Measurements from ENCODE around the gene TUBB6. TPM values are rescaled to one million over a fixed set of nuclear protein-coding genes. Genes with fewer than 3 reads are reported as not detected.

TUBB6 gene
- total RNA-seq, 1 experiment from 2014 or later = 126 TPM

DNA sequence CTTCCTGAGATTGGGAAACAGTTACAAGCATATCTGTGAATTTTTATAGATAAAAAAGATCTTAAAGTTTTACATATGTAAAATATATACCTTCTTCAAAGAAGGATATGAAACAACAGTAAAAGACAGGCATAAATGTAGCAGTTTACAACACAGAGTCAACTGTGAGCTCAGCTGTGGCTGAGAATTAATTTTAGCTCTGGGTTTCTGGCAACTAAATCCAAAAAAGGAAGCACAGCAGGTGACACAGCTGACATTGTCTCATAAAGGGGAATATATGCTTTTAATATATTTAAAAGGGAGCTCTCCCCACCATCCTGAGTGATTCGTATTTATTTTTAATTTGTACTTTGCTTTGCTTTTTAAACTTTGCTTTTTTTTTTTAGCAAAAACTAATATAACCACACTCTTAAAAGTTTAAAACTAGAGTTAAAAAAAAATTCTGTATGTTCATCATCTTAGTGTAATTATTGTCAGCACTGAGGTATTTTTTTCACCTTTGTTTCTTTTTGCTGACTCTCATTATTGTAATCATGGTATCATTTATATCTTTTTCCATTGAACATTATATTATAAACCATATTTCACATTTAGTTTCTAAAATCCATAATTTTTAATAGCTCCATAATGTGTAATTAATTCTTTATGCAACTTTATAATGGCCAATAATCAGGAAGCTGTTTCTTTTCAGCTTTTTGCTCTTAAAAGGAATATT lies 6.7 kb downstream of the TUBB6 start:
- DNase-seq (ENCODE audit: low spot score) = no peak

DNA sequence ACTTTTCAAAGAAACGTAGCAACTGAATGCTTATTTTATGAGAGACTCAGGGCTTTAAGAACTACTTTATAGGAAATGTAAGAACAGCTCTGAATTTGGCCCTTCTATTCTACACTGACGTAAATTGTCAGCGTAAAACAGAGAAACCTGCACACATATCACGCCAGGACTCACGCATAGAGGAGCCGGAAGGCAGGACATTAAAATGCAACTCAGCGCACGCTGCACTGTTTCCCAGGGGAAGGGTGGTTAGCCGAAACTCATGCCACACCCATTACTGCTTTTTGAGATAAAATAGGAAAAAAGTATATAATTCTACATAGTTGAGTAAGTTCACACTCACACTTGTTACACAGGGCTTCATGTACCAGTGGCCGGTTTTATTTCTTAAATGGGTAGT lies 7.4 kb downstream of the TUBB6 start:
- no peak for DNase-seq (ENCODE audit: low spot score)

DNA sequence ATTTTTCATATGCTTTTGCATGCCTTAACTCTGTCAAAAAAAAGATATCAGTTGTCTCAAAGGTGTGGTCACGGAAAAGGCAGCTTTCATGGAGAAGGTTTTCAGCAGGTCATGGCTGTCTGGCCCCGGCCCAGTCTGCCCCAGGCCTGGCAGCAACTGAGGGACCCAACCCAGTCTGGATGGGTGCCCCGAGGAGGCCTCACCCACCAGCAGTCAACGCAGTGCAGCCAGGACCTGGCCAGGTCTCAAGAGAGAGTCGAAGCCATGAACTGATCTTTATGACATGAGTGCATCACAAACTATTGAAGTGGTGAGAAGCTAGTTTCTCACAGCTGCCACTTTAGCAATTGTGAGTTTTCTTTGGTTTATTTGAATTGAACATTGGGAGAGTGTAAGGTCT lies 7.9 kb downstream of the TUBB6 start:
- no peak for DNase-seq (ENCODE audit: low spot score)

DNA sequence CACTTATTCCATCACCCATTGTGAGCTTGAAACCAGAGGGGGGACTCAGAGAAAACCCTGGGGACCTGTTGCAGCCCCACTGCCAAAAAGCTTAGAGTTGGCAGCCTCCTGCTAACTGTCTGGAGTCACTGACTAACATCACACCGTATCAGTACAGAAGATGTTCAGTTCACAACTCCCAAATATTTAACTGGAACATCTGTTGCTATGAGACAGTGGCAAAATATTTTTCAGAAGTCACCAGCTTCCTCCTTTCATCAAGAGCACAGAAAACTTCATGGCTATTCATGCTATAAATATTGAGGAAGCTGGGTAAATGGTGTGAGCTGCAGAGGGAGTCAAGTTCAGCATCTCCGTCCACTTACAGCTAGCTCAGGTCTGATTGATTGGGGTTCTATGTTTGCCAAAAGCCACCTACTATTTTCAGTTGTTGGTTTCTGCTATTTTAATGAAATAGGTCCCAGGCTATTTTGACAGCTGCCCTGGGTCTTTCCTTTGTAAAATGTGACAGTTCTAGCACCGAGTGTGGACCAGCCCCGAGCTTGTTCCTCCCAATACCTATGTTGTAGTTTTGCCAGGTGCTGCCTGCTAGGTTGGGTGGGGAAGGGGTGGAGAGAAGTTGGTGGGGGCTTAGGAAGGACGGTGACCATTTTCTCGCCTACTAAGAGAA lies 9.8 kb downstream of the TUBB6 start:
- no peak for DNase-seq (ENCODE audit: low spot score)

DNA sequence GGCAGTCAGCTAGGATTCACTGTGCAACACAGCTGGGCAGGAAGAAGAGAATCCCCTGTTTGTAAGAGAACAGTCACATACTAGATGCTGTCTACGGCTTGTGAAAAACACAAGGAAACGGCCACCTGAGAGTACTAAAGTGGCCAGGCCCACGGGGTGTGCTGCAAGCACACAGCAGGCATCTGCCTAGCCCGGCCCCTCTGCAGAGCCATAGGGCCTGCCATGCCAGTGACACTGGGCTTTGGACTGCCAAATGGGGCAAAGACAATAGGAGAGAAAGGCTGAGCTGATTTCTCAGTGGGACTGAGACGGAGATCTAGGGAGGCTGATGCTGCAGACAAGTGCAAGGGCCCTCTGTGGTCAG lies 10.3 kb downstream of the TUBB6 start:
- DNase-seq (ENCODE audit: low spot score) = no peak

DNA sequence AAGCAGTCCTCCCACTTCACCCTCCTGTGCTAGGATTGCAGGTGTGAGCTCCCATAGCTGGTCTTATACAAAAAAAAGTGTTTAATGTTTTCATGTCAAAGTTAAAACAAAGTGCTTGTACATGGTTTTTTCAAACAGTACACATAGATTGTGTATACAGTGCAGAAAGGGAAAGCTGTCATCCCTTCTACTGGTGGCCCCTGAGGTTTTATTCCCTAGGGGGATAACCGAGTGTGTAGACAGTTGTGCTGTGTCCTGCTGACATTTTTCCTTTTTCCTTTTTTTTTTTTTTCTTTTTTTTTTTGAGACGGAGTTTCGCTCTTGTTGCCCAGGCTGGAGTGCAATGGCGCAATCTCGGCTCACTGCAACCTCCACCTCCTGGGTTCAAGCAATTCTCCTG lies 10.8 kb downstream of the TUBB6 start:
- no peak for DNase-seq (ENCODE audit: low spot score)

DNA sequence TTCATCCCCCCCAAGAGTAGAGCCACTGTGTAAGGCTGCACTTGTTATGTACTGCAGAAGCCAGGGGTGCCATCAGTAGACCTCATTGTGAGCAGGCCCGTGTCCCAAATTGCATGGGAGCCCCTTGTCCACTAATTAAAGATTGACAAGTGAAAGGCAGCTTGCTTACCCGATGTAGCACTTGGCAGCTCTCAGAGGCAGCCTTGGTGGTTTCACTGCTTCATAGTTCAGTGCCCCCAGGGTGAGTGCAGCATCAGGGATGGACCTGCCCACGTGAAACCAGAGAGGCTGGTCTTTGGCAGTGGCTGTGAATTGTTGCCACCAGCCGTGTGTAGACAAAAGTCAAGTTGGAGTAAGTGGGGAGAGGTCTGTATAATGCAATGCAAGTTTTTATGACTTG lies 13.3 kb downstream of the TUBB6 start:
- no peak for DNase-seq (ENCODE audit: low spot score)

DNA sequence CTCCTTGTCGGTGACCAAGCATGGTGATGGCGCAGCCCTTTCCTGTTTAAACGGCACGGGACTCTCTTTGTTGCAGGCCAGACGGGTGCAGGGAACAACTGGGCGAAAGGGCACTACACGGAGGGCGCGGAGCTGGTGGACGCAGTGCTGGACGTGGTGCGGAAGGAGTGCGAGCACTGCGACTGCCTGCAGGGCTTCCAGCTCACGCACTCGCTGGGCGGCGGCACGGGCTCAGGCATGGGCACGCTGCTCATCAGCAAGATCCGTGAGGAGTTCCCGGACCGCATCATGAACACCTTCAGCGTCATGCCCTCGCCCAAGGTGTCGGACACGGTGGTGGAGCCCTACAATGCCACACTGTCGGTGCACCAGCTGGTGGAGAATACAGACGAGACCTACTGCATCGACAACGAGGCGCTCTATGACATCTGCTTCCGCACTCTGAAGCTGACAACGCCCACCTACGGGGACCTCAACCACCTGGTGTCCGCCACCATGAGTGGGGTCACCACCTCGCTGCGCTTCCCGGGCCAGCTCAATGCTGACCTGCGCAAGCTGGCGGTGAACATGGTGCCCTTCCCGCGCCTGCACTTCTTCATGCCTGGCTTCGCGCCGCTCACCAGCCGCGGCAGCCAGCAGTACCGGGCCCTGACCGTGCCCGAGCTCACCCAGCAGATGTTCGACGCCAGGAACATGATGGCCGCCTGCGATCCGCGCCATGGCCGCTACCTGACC lies 17.1 kb downstream of the TUBB6 start:
- no peak for DNase-seq (ENCODE audit: low spot score)

DNA sequence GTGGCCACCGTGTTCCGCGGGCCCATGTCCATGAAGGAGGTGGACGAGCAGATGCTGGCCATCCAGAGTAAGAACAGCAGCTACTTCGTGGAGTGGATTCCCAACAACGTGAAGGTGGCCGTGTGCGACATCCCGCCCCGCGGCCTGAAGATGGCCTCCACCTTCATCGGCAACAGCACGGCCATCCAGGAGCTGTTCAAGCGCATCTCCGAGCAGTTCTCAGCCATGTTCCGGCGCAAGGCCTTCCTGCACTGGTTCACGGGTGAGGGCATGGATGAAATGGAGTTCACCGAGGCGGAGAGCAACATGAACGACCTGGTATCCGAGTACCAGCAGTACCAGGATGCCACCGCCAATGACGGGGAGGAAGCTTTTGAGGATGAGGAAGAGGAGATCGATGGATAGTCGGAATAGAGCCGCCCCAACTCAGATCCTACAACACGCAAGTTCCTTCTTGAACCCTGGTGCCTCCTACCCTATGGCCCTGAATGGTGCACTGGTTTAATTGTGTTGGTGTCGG lies 17.7 kb downstream of the TUBB6 start:
- no peak for DNase-seq (ENCODE audit: low spot score)

DNA sequence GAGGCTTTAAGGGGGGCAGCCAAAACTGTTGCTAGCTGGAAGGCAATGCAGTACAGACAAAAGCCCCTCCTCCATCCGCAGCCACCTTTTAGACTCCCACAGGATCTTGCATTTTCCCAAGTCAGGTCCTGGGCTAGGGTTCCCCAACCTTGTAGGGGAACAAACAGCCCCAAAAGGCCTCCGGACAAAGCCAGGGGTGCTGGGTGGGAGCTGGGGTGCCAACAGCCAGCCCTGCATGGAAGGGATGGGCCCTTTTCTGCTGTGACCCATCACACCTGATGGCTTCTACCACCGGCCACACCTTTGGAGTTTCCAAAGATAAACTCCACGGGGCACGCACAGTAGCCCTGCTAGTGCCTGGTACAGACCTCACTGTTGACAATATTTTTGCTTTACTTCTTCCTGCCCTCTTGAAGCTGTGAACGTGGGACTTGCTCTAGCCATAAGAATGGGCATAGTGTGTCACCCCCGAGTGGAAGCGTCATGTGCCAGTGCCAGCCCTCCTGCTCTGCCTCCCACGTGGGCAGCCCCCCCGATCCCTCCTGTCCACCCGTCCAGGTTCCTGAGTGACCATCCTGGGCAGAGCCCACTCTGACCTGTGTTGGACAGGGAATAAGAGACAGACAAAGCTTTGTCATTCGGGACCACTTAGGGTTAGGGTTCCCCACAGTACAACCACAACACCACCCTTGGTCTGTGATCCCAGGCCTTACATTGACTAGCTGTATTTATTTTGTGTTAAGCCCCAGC lies 18.8 kb downstream of the TUBB6 start:
- no peak for DNase-seq (ENCODE audit: low spot score)

DNA sequence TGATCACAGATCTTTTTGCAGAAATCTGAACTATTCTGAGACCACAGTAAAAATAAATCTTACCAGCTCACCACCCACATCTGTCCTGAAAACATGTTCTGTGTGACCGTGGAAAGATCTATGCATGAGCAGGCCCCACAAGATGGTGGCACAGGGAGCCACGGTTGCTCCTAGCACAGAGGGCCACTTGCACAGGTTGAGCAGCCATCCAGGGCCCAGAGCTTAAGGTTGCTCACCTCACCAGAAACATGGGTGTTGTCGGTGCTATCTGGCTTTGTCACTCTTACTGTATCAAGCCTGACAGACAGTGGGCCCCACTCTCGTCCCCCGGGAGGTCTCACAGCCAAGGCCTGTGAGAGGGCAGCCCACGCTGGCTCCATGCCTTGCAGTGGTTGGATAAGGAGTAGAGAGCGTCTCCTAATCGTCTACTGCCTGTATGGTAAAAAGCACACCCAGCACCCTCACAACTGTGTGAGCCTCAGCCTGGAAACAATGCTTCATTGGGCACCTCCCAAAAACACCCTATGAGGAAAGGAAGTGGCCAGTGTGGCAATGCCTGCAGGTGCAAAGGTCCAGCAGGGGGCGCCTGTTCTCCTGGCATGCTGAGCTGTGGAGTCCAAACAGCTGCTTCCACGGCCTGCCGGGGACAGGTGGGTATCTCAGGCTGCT lies 19.6 kb downstream of the TUBB6 start:
- peak; percentile 70 for DNase-seq (ENCODE audit: low spot score)

DNA sequence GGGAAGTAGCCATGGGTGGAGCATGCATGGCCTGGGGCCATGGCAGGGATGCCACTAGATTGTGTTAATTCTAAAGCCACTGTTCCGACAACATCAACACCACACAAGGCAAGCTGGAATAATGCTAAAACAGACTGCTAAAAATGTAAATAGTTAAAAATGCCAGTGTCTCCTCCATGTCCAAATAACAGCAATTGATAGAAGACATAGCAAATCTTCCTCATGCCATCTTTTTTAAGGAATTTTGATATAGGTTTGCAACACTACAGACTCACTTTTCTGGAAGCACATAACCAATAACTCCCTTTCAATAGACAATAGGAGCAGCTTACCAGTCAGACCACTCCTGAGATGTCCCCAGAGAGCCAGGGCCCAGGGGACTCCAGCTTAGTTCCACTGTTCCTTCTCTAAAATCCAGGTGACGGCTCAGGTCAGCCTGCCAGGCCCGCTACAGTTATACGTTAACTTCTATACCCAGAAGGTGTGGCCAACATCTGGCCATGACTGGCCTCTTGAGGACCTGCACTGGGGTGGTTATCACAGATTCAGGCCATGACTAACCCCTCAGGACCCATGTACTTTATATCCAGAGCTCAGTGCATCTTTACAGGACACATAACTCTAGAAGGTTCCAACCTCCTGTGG lies 20.3 kb downstream of the TUBB6 start:
- no peak for DNase-seq (ENCODE audit: low spot score)

DNA sequence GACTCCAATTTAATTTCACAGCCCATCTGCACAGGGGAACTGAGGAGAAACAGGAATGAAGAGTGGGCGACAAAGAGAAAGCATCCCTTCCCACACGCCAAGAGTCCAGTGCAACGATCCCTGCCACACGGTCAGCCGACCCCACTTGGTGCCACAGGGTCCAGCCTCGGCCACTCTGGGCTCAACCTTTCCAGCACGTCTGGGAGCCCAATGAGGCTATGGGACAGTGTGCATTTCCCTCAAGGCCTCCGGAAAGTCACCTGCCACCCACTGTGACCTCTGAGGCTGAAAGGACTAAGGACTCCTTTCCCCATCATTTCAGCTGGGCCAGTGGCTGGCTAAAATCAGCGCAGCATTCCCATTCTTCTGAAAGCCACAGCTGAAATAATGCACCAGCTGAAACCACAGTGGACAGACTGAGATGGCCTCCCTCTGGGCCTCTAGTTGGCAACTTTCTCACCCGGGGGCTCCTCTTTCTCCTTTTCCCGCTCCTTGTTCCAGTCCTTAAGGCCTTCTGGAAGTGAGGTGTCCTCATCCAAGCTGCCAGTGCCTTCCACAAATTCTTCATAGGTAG lies 21.2 kb downstream of the TUBB6 start:
- DNase-seq (ENCODE audit: low spot score) = no peak

DNA sequence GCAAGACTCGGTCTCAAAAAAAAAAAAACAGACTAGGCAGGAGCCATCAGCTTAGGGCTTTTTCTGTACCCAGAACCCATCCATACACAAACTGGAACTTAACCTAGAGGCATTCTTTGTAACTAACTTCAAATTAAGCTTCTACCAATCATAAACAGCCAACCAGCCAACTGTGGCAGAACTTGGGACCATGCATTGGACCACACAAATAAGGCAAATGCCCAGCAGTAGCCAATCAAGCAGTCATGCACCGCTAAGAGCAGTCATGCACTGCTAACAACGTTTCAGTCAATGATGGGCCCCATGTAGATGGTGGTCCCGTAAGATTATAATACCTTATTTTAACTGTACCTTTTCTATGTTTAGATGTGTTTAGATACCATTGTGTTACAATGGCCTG lies 22.7 kb downstream of the TUBB6 start:
- DNase-seq (ENCODE audit: low spot score) = no peak

DNA sequence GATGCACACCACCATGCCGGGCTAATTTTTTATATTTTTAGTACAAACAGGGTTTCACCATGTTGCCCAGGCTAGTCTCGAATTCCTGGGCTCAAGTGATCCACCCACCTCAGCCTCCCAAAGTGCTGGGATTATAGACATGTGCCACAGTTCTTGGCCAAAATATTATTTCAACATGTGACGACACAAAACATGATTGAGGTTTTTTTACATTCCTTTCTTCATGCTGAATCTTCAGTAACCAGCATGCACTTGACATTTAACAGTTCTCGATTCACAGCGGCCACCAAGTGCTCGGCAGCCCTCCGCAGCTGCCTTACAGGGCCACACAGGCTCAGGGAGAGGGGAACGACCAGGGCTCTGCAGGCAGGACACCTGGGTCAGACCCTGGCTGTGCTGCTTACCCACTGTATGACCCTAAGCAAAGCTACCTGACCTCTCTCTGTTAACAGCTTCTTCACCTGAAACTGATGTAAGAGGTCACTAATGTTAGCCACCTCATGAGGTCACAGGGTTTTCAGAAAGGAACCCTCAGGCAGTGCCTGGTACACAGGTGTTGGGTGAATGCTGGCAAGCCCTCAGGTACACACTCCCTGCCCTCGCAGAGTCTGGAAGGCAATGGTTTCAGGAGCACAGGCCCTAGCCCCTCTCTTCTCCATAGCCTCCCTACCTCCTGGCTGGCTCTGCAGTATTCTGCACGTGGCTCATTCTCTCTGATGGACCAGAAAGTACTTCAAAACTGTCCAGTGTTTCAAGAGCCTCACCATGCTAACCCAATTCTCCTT lies 25.7 kb downstream of the TUBB6 start:
- DNase-seq (ENCODE audit: low spot score) = no peak

DNA sequence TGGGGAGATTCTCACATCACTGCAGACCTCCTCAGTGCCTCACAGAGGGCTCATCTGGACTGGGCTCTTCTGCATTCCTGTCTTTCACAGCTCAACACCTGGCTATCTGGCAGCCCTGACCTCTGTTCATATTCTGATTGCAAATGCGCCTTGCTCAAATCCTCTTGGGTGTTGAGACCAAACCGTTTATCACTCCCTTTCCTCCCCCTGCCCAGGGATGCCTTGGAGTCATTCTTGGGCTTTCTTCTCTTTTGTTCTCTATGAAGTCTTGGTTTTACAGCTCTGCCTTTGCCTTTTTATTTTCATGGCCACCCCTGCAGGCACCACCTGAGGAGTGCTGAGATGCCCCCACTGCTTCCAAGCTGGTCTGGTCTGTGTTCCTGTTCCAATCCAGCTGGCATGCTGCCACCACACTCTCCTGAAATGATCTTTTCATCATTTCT lies 26.3 kb downstream of the TUBB6 start:
- no peak for DNase-seq (ENCODE audit: low spot score)

DNA sequence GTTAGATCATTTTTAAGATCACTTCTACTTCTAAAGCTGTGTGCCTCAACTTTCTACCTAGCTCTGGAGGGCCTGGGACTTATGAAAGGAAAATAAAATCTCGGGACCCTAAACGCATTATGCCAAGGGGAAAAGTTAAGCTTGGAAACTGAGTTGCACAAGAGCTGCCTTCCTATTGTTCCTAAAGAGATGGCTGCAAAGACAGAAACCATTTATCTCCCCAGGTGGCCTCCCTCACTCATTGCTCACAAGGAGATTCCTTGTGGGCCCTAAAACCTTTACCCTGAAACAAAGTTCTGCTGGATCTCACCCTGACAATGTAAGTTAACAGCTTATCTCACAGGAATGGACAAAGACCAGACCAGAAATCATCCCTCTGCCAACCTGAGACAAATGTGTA lies 26.8 kb downstream of the TUBB6 start:
- DNase-seq (ENCODE audit: low spot score) = no peak

DNA sequence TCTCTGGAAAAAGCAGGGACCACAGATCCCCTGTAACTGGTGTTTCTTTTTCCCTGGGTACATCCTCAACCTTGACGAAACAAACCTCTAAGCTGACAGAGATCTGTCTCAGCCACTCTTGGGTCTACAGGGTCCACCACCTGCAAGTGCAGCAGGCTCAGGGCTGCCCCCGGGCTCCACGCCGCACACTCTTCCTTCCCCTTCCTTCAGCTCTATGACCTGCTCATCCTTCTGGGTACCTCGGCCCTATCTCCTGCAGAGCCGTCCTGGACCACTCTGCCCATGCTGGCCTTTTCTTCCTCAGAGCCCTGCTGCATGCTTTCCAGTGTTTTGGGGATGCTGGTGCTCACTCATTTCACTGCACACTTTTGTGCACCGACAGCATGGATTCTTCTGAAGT lies 27.5 kb downstream of the TUBB6 start:
- DNase-seq (ENCODE audit: low spot score) = no peak

DNA sequence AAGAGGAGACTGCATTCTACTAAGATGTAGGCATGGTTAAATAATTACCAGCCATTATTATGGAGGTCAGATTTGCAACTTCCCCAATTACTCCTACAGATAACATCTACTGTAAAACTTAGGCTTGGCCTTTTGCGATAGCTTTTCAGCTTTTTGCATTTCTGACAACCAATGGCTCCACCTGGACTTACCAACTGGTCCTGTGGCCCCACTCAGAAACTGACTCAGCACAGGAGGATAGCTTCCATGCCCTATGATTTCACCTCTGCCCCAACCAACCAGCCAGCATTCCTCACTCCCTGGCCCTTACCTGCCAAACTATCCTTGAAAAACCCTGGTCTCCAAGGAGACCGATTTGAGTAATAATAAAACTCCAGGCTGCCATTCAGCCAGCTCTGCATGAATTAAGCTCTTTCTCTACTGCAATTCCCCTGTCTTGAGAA lies 28.2 kb downstream of the TUBB6 start:
- no peak for DNase-seq (ENCODE audit: low spot score)

DNA sequence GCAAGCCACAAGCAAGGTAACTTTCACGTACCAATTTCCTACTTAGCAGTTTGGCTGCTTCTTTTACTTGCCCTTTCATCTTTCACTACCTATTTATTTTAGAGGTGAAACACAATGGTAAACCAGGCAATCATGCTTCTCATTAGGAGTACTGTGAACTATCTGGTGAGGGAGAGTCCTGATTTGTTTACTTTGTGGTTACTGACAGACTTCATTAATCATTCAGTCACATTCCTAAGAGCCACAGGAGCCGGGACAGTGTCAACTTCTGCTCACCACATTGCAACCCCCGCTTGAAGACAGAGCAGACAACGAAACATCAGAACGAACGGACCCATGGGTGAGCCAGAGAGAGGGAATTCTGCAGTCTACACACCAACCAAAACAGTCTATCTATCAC lies 28.8 kb downstream of the TUBB6 start:
- DNase-seq (ENCODE audit: low spot score) = peak; percentile 56
